ENCODE measurements around the gene ST8SIA5.

Gene ST8SIA5

DNA sequence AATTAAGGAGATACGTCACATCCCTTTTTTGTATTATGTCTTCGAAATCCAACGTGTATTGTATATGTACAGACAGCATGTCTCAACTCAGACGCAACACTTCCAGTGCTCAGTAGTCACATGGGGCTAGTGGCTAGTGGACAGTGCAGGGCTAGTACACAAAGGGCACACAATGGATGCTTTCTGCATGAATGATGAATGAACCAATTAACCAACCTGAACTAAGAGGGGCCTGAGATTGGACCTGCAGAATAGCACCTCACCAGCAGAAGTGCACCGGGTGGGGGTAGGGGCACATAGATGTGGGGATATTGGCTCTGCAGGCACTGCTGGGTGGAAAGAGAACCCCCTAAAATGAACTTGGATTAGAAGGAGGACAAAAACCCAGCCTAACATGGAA is 20.7 kb downstream of the ST8SIA5 start:
- ChIA-PET CTCF (no interaction called here), POLR2A (no interaction called here)
- H3K4me3 ChIP-seq (ENCODE audit: low read depth, low read length) = no peak overlapping the region
- TF ChIP-seq, protein P1, sequence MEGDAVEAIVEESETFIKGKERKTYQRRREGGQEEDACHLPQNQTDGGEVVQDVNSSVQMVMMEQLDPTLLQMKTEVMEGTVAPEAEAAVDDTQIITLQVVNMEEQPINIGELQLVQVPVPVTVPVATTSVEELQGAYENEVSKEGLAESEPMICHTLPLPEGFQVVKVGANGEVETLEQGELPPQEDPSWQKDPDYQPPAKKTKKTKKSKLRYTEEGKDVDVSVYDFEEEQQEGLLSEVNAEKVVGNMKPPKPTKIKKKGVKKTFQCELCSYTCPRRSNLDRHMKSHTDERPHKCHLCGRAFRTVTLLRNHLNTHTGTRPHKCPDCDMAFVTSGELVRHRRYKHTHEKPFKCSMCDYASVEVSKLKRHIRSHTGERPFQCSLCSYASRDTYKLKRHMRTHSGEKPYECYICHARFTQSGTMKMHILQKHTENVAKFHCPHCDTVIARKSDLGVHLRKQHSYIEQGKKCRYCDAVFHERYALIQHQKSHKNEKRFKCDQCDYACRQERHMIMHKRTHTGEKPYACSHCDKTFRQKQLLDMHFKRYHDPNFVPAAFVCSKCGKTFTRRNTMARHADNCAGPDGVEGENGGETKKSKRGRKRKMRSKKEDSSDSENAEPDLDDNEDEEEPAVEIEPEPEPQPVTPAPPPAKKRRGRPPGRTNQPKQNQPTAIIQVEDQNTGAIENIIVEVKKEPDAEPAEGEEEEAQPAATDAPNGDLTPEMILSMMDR (IDR thresholded peaks at IDR 0.05; ENCODE audit: insufficient read depth, low read length, missing control alignments) = no peak
- no peak for DNase-seq (ENCODE audit: low read depth, low spot score)

DNA sequence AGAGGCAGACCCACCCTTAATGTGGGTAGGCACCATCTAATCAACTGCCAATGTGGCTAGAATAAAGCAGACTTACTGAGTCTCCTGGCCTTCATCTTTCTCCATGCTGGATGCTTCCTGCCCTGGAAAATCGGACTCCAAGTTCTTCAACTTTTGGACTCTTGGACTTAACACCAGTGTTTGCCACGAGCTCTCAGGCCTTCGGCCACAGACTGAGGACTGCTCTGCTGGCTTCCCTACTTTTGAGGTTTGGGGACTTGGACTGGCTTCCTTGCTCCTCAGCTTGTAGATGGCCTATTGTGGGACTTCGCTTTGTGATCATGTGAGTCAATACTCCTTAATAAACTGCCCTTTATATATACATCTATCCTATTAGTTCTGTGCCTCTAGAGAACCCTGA is 21.9 kb downstream of the ST8SIA5 start:
- ChIA-PET CTCF (no interaction called here), POLR2A (no interaction called here)
- DNase-seq (ENCODE audit: low read depth, low spot score) = no peak
- H3K4me3 ChIP-seq (ENCODE audit: low read depth, low read length) = no peak overlapping the region
- TF ChIP-seq, protein P1 (IDR thresholded peaks at IDR 0.05; ENCODE audit: insufficient read depth, low read length, missing control alignments) = no peak

DNA sequence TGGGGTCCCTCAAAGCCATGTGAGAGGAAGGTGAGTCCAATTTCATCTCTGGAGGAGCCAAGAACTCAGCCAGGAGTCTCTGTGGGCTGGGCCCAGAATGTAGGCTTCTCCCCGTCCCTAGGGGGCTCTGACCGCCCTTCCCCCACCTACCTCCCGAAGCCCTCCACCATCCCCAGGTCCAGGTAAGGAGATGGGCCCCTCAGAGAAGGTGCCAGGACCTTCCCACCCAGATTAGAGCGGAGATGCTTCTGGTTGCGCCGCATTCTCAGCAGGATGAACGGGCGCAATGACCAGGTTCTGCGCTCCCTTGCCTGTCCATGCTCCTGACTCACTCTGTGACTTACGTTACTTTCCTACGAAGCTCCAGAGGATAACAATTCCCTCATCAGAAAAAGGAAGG is 23.0 kb downstream of the ST8SIA5 start:
- TF ChIP-seq, protein P1 (IDR thresholded peaks at IDR 0.05; ENCODE audit: insufficient read depth, low read length, missing control alignments) = no peak
- CTCF ChIA-PET = no interaction called here
- POLR2A ChIA-PET = no interaction called here
- no peak overlapping the region for H3K4me3 ChIP-seq (ENCODE audit: low read depth, low read length)
- DNase-seq (ENCODE audit: low read depth, low spot score) = no peak

DNA sequence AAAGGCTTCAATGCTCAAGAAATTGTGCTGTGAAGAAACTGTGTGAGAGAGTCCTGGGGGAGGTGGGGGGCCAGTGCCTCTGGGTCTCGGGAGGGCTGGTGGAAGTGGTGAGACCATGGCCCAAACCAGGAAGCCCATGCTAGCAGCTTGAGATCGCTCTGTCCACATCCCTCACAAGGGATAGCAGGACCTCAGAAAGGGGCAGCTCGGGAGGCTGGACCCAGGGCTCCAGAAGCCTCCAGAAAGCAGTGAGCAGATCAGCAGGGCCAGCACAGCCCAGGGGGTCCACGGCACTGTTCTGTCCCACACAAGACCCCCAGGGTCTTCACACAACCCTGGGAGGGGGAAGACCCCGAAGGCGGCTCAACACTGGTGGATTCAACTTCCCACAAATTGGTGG is 24.1 kb downstream of the ST8SIA5 start:
- H3K4me3 ChIP-seq (ENCODE audit: low read depth, low read length) = no peak overlapping the region
- ChIA-PET POLR2A (no interaction called here), CTCF (no interaction called here)
- TF ChIP-seq, protein P1 (IDR thresholded peaks at IDR 0.05; ENCODE audit: insufficient read depth, low read length, missing control alignments) = no peak
- DNase-seq (ENCODE audit: low read depth, low spot score) = no peak

DNA sequence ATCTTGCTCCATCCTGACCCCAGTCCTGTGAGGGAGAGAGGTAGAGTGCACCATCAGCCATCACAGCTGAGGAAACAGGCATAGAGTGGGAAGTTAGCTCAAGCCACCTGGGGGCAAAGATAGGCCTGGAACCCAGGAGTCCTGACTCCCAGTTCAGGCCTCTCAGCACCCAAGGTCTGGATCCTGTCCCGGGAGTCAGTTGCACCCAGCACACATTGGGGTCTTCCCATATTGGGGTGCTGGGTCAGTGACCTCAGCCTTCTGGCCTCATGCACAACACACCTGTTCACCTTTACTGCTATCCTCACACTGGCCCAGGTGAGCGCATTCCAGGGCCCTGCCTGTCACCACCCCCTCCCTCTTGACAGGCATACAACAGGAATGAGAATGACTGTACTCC is 24.7 kb downstream of the ST8SIA5 start:
- H3K4me3 ChIP-seq (ENCODE audit: low read depth, low read length) = no peak overlapping the region
- CTCF ChIA-PET = no interaction called here
- POLR2A ChIA-PET = no interaction called here
- no peak for DNase-seq (ENCODE audit: low read depth, low spot score)
- TF ChIP-seq, protein P1 (IDR thresholded peaks at IDR 0.05; ENCODE audit: insufficient read depth, low read length, missing control alignments) = no peak

DNA sequence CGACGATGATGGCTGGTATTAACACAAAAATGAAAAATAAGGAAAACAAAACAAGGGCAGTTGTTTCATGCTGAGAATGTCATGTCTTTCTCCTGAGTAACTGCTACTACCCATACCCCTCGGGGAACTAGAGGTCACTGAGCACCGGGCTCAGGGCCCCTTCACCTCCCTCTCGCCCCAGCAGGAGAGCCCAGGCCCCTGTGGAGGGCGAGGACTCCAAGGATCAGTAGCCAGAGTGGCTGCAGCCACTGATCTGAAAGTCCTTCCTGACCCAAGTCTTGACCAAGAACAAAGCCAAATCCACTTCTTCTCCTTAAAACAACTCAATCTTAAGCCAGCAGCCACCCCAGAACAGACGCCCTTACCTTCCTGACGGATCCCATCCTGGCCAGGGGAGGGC is 25.5 kb downstream of the ST8SIA5 start:
- DNase-seq (ENCODE audit: low read depth, low spot score) = no peak
- POLR2A ChIA-PET = no interaction called here
- no peak overlapping the region for H3K4me3 ChIP-seq (ENCODE audit: low read depth, low read length)
- CTCF ChIA-PET = no interaction called here
- TF ChIP-seq, protein P1 (IDR thresholded peaks at IDR 0.05; ENCODE audit: insufficient read depth, low read length, missing control alignments) = no peak

Data from AG04449 (cell line).